Cardiac ventricle fibroblast (primary cell): ENCODE data around the gene SSH2. TPM values are rescaled to one million over a fixed set of nuclear protein-coding genes. Genes with fewer than 3 reads are reported as not detected.

Experiments
- total RNA-seq: library from RNA; depleted of rRNA; stranded (reverse); fragments of >200 nt; gene quantifications from 2 replicates; pipeline ENCODE4 v1.2.3, GENCODE V29; 2015

Gene SSH2, protein sequence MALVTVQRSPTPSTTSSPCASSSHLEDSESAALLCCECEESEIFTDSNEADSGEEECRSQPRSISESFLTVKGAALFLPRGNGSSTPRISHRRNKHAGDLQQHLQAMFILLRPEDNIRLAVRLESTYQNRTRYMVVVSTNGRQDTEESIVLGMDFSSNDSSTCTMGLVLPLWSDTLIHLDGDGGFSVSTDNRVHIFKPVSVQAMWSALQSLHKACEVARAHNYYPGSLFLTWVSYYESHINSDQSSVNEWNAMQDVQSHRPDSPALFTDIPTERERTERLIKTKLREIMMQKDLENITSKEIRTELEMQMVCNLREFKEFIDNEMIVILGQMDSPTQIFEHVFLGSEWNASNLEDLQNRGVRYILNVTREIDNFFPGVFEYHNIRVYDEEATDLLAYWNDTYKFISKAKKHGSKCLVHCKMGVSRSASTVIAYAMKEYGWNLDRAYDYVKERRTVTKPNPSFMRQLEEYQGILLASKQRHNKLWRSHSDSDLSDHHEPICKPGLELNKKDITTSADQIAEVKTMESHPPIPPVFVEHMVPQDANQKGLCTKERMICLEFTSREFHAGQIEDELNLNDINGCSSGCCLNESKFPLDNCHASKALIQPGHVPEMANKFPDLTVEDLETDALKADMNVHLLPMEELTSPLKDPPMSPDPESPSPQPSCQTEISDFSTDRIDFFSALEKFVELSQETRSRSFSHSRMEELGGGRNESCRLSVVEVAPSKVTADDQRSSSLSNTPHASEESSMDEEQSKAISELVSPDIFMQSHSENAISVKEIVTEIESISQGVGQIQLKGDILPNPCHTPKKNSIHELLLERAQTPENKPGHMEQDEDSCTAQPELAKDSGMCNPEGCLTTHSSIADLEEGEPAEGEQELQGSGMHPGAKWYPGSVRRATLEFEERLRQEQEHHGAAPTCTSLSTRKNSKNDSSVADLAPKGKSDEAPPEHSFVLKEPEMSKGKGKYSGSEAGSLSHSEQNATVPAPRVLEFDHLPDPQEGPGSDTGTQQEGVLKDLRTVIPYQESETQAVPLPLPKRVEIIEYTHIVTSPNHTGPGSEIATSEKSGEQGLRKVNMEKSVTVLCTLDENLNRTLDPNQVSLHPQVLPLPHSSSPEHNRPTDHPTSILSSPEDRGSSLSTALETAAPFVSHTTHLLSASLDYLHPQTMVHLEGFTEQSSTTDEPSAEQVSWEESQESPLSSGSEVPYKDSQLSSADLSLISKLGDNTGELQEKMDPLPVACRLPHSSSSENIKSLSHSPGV (N-terminal part only)
- 30.2 and 32.8 TPM in 2 replicates for total RNA-seq

DNA sequence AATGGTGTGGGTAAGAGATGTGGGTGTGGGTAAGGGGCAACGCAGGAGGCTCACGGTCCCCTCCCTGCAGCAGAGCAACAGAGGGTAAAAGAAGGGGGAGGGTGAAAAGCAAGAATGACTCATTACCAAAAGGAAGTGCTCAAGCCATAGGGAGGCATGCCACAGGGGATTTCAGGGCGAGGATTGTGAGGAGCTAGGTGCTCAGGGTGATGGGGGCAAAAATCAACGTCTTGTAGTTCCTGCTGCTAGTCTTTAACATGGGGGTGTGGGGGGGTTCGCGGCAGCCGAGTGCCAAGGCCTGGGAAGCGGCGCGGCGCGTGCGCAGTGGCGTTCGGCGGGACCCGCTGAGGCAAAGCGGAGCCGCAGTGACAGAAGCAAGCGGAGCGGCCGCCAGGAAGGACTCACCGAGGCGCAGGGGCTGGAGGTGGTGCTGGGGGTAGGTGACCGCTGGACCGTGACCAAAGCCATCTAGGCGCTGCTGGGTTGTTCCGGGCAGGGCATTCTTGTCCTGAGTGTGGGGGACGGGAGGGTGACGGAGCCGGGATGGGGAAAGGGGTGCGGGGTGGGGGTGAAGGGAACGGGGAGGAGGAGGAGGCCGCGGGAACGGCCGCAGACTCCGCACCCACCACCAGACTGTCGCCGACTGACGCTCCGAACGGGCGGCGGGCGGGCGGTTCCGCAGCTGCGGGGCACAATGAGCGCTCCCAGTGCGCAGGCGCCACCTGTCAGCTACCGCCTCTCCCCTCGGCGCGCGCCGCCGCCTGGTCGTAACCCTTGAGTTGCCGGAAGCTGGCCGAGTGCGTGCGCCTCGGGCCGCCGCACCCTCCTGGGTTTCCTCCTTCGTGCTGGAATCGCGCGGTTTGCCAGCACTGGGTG, at the start of gene SSH2:
Gene SSH2 (minus strand): TSS at position 696 of the 876 bp plus-strand sequence. CDS start 228 bp downstream, at position 468.

DNA sequence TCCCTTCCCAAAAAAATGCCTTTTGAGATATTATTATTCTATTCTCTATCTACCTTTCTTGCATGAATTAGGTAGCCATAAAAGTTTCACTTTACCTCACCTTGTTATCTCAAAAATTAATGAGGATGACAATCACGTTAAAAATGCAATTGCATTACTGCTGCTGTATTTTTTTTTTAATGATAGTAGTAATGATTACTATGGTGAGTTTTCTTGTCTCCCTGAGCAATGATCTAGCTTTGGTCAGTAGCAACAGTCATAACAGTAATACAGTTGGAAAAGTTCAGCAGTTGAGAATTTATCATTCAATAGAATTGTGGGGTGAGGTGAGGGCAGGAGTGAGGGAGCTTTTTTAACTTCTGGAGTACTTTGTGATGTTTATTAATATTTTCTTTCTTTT, 11.3 kb upstream of the SSH2 start, which contains the start of gene EFCAB5:
Gene EFCAB5 (plus strand): TSS at position 301 of the 400 bp plus-strand sequence. CDS start 163 bp downstream, outside the sequence.

GRCh38 chr17:29622337-29623282, 307.4 kb downstream of the SSH2 start, which contains the start of gene CORO6:
Gene CORO6, minus strand, starts transcription at chr17:29622912. Its CDS starts 1,491 bp downstream, at chr17:29621421.

GRCh38 chr17:29592850-29593551, 337.0 kb downstream of the SSH2 start, which contains the start of gene ANKRD13B:
Gene ANKRD13B, plus strand, starts transcription at chr17:29593132. Its CDS starts 490 bp downstream, at chr17:29593622.

GRCh38 chr17:29589524-29590410, 340.3 kb downstream of the SSH2 start, which contains the start of gene GIT1:
Gene GIT1, minus strand, starts transcription at chr17:29589648. Its CDS starts 270 bp downstream, at chr17:29589378.

Other genes starting within 250 kb of the SSH2 start
- gene EFCAB5, start 11.4 kb upstream of the SSH2 start, total RNA-seq: 0.24 and 0.37 TPM in 2 replicates
- gene NSRP1, start 186.6 kb upstream of the SSH2 start, total RNA-seq: 8.7 and 12.9 TPM in 2 replicates